Tibial artery (tissue), 4 donors: Measurements from ENCODE around the gene PSMG3.
A peak's percentile ranks its signal among the peaks of the same experiment; 100 is the strongest.
"Not testable (repeated sequence)": the region's sequence is repeated elsewhere in the genome, so short reads cannot be mapped to it uniquely, and the experiment has no call there.

ENCODE experiments used
- DNase-seq, 2 donors: peaks; one replicate each; pipeline ENCODE4 v3.0.0-alpha.2; 2019
- H3K27ac ChIP-seq, 2 donors: fragments of 200-600 bp; sonication (generic) in 1 of 2; 1 replicate in 1 of 2; 2 replicates in 1 of 2; pipeline ENCODE4 v1.5.1; 2018 to 2019; ENCODE audit warnings: mild to moderate bottlenecking in 1 of 2
- H3K27me3 ChIP-seq, 2 donors: fragments of 200-600 bp; sonication (generic) in 1 of 2; one replicate each; pipeline versions ENCODE4 v1.5.1 to v1.6.0; 2016 to 2019
- H3K36me3 ChIP-seq, 3 donors: fragments of 200-600 bp; sonication (generic) in 2 of 3; one replicate each; pipeline ENCODE4 v1.5.1; 2016 to 2019; ENCODE audit warnings: mild to moderate bottlenecking in 2 of 3
- H3K4me1 ChIP-seq, 4 donors: fragments of 200-600 bp; sonication (generic) in 2 of 4; 1 replicate in 3 of 4; 2 replicates in 1 of 4; pipeline ENCODE4 v1.5.1; 2016 to 2019
- H3K4me3 ChIP-seq, 2 donors: fragments of 200-600 bp; sonication (generic) in 1 of 2; 1 replicate in 1 of 2; 2 replicates in 1 of 2; pipeline ENCODE4 v1.5.1; 2018 to 2019; ENCODE audit warnings: mild to moderate bottlenecking in 2 of 2
- H3K9me3 ChIP-seq, 3 donors: fragments of 200-600 bp; sonication (generic) in 1 of 3; one replicate each; pipeline ENCODE4 v1.5.1; 2016 to 2019
- CTCF ChIP-seq, 2 experiments: fragments of 200-600 bp in 1 of 2; fragments of 450-650 bp in 1 of 2; IDR thresholded peaks; one replicate each; pipeline ENCODE4 v1.5.1; 2017 to 2019; ENCODE audit warnings: antibody characterized with exemption in 2 of 2, mild to moderate bottlenecking in 1 of 2, moderate library complexity in 1 of 2
- intact Hi-C: fragments of 100-400 bp; cut with DNase I; formaldehyde crosslinking; loops from one replicate; pipeline ENCODE4 v1.15.0; 2023; ENCODE audit warnings: low total_unique reads

The PSMG3 gene

GRCh38 chr7:1523844-1524243 is 46.0 kb downstream of the PSMG3 start:
- Histone ChIP-seq H3K27ac (no peak overlapping the region), H3K4me3 (no peak overlapping the region), H3K4me1 (no peaks in the 10 kb centered on the region), H3K9me3 (no peaks in the 10 kb centered on the region), H3K36me3 (no peaks in the 10 kb centered on the region), H3K27me3 (peaks cover 0 to 8% of the 10 kb centered on the region in 2 donors)
- no peak for DNase-seq
- intact Hi-C loops: no loop called here
- TF ChIP-seq CTCF (IDR thresholded peaks at IDR 0.05): no peak

- Histone ChIP-seq H3K4me3 (no peak overlapping the region), H3K27ac (no peak overlapping the region), H3K9me3 (no peaks in the 10 kb centered on the region), H3K27me3 (peaks cover 0 to 8% of the 10 kb centered on the region in 2 donors), H3K4me1 (no peaks in the 10 kb centered on the region), H3K36me3 (no peaks in the 10 kb centered on the region)
- no peak for TF ChIP-seq CTCF (IDR thresholded peaks at IDR 0.05)
- no peak for DNase-seq
- intact Hi-C loops: no loop called here
Observed at GRCh38 chr7:1523208-1523607, 46.6 kb downstream of the PSMG3 start.

- DNase-seq: no peak
- H3K36me3 ChIP-seq: no peaks in the 10 kb centered on the region
- no peak for TF ChIP-seq CTCF (IDR thresholded peaks at IDR 0.05)
- intact Hi-C loops: no loop called here
- H3K4me1 ChIP-seq: no peaks in the 10 kb centered on the region
- no peaks in the 10 kb centered on the region for H3K9me3 ChIP-seq
- H3K27ac ChIP-seq: no peak overlapping the region
- H3K4me3 ChIP-seq: no peak overlapping the region
- peaks cover 0 to 8% of the 10 kb centered on the region in 2 donors for H3K27me3 ChIP-seq
Observed at GRCh38 chr7:1521456-1521855, 48.4 kb downstream of the PSMG3 start.

- Histone ChIP-seq H3K27me3 (peaks cover 0 to 8% of the 10 kb centered on the region in 2 donors), H3K4me1 (no peaks in the 10 kb centered on the region), H3K36me3 (no peaks in the 10 kb centered on the region), H3K27ac (peak overlapping the region in 1 of 2 donors; percentile 48), H3K4me3 (no peak overlapping the region), H3K9me3 (no peaks in the 10 kb centered on the region)
- no peak for TF ChIP-seq CTCF (IDR thresholded peaks at IDR 0.05)
- peak in 1 of 2 donors; percentile 84 for DNase-seq
- intact Hi-C loops: no loop called here
Observed at GRCh38 chr7:1520539-1521234, 49.1 kb downstream of the PSMG3 start.

GRCh38 chr7:1519322-1519922 is 50.4 kb downstream of the PSMG3 start:
- not testable (repeated sequence) for DNase-seq

More at GRCh38 chr7:1519322-1519922, 50.4 kb downstream of the PSMG3 start:
- H3K9me3 ChIP-seq, H3K27me3 ChIP-seq, H3K36me3 ChIP-seq, H3K4me1 ChIP-seq, H3K4me3 ChIP-seq, H3K27ac ChIP-seq, intact Hi-C loops: not testable (repeated sequence)
